ENCODE measurements around the gene GRIN3A.

DNA sequence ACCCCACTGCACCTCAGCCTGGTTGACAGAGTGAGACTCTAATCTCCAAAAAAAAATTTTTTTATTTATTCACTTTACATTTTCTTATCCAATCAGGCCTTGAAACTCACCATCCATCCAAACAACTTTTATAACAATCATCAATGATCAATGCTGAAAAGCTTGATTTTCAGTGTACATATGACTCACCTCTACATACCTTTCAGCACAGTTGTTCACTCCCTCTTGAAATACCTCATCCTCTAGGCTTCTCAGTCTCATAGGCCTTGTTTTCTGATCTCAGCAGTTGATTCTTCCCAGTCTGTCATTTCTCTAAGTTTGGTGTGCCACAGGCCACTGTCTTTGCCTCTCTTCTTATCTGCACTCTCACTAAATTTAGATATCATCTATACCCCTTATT lies 36.2 kb downstream of the GRIN3A start:
- TF ChIP-seq GATA2 (IDR thresholded peaks at IDR 0.05; ENCODE audit: low read depth, low read length): no peak
- no peak for TF ChIP-seq GATA3 (IDR thresholded peaks at IDR 0.05; ENCODE audit: low read depth, low read length)
